GM12873 (cell line): Measurements from ENCODE around the gene CRELD1.

Source experiments
- CTCF ChIP-seq: IDR thresholded peaks from 2 replicates; pipeline ENCODE4 v1.5.1; 2012; ENCODE audit warnings: low read depth, mild to moderate bottlenecking, moderate library complexity, low read length, control low read depth; ENCODE audit not compliant: insufficient read depth; ENCODE audit errors: missing control alignments

CRELD1 gene

GRCh38 chr3:9951126-9951525 lies 17.5 kb downstream of the CRELD1 start:
- no peak for TF ChIP-seq CTCF

GRCh38 chr3:9951598-9951961 lies 17.9 kb downstream of the CRELD1 start:
- no peak for TF ChIP-seq CTCF

GRCh38 chr3:9951962-9952805 lies 18.6 kb downstream of the CRELD1 start, which contains the start of gene PRRT3:
Gene PRRT3 (minus strand): TSS chr3:9952408. CDS start chr3:9950115, 2,293 bp downstream.
- TF ChIP-seq CTCF: no peak

GRCh38 chr3:9955067-9955502 lies 21.5 kb downstream of the CRELD1 start:
- no peak for TF ChIP-seq CTCF

- TF ChIP-seq CTCF: no peak
Measured at GRCh38 chr3:9955611-9956352, 22.1 kb downstream of the CRELD1 start.

- TF ChIP-seq CTCF: no peak
Measured at GRCh38 chr3:9957214-9957613, 23.6 kb downstream of the CRELD1 start.

- TF ChIP-seq CTCF: no peak
Measured at GRCh38 chr3:9965200-9965875, 31.7 kb downstream of the CRELD1 start.
